Neutrophil (primary cell): ENCODE measurements around the gene ARL8B.
"Not testable (repeated sequence)": the region's sequence is repeated elsewhere in the genome, so short reads cannot be mapped to it uniquely, and the experiment has no call there.

Experiments used
- H3K27ac ChIP-seq: fragments of 200-600 bp; sonication (generic); 2 replicates; pipeline ENCODE4 v1.5.1; 2016; ENCODE audit warnings: mild to moderate bottlenecking, moderate library complexity
- H3K27me3 ChIP-seq: fragments of 200-600 bp; sonication (generic); 2 replicates; pipeline ENCODE4 v1.6.0; 2016; ENCODE audit warnings: mild to moderate bottlenecking
- H3K36me3 ChIP-seq: fragments of 200-600 bp; sonication (generic); 2 replicates; pipeline ENCODE4 v1.5.1; 2017
- H3K4me1 ChIP-seq, 2 experiments: fragments of 200-600 bp in 1 of 2; sonication (generic) in 1 of 2; 1 replicate in 1 of 2; 2 replicates in 1 of 2; pipeline versions ENCODE4 v1.5.1 to v1.6.1; 2013 to 2016; ENCODE audit warnings: low read depth in 1 of 2, low read length in 1 of 2, mild to moderate bottlenecking in 1 of 2, moderate library complexity in 1 of 2; ENCODE audit not compliant: control insufficient read depth in 1 of 2, insufficient read depth in 1 of 2
- H3K4me3 ChIP-seq, 2 experiments: fragments of 200-600 bp in 1 of 2; sonication (generic) in 1 of 2; 1 replicate in 1 of 2; 2 replicates in 1 of 2; pipeline ENCODE4 v1.5.1; 2013 to 2016; ENCODE audit warnings: low read depth in 1 of 2, low read length in 1 of 2, mild to moderate bottlenecking in 1 of 2, moderate library complexity in 1 of 2
- H3K9me3 ChIP-seq: fragments of 200-600 bp; sonication (generic); 2 replicates; pipeline ENCODE4 v1.5.1; 2016
- TF ChIP-seq, protein P1 (sequence below): fragments of 200-600 bp; sonication (generic); IDR thresholded peaks from 2 replicates; pipeline ENCODE4 v1.5.1; 2016; ENCODE audit warnings: antibody characterized with exemption

Gene ARL8B

DNA sequence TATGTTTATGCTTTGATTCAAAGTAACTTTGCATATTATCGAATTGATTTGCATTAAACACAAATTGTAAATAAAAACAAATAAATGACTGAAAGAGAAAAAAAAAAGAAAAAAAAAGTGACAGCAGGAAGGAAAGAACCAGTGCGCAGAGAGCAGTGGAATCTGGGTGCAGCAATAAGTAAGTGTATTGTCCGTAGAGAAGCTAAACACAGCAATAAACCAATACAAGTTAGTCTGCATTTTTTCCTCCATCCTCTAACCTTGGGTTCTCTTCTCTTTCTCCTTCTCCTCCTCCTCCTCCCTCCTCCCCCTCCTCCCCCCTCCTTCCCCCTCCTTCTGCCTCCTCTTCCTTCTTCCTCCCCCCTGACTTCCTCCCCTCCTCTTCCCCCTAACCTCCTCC is 18.3 kb upstream of the ARL8B start:
- no peaks in the 10 kb centered on the region for H3K36me3 ChIP-seq
- no peaks in the 10 kb centered on the region for H3K9me3 ChIP-seq
- no peaks in the 10 kb centered on the region for H3K4me1 ChIP-seq
- H3K27me3 ChIP-seq: no peaks in the 10 kb centered on the region
- no peak overlapping the region for H3K4me3 ChIP-seq
- H3K27ac ChIP-seq: no peak overlapping the region
- TF ChIP-seq, protein P1, sequence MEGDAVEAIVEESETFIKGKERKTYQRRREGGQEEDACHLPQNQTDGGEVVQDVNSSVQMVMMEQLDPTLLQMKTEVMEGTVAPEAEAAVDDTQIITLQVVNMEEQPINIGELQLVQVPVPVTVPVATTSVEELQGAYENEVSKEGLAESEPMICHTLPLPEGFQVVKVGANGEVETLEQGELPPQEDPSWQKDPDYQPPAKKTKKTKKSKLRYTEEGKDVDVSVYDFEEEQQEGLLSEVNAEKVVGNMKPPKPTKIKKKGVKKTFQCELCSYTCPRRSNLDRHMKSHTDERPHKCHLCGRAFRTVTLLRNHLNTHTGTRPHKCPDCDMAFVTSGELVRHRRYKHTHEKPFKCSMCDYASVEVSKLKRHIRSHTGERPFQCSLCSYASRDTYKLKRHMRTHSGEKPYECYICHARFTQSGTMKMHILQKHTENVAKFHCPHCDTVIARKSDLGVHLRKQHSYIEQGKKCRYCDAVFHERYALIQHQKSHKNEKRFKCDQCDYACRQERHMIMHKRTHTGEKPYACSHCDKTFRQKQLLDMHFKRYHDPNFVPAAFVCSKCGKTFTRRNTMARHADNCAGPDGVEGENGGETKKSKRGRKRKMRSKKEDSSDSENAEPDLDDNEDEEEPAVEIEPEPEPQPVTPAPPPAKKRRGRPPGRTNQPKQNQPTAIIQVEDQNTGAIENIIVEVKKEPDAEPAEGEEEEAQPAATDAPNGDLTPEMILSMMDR: no peak

GRCh38 chr3:5105050-5105449 is 17.0 kb upstream of the ARL8B start:
- Histone ChIP-seq H3K36me3 (no peaks in the 10 kb centered on the region), H3K9me3 (no peaks in the 10 kb centered on the region), H3K4me1 (no peaks in the 10 kb centered on the region), H3K27me3 (no peaks in the 10 kb centered on the region), H3K27ac (no peak overlapping the region), H3K4me3 (no peak overlapping the region)
- TF ChIP-seq, protein P1: no peak

DNA sequence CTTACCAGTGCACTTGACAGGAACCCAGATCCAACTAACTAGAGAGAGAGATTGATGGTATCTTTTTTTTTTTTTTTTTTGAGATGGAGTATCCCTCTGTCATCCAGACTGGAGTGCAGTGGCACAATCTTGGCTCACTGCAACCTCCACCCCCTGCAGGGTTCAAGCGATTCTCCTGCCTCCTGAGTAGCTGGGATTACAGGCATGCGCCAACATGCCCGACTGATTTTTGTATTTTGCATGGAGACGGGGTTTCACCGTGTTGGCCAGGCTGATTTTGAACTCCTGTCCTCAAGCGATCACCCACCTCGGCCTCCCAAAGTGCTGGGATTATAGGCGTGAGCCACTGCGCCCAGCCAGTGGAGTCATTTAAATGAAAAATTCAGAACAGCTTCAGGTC is 15.7 kb upstream of the ARL8B start:
- H3K36me3 ChIP-seq, H3K9me3 ChIP-seq, H3K27me3 ChIP-seq, H3K27ac ChIP-seq, H3K4me1 ChIP-seq, H3K4me3 ChIP-seq: not testable (repeated sequence)

DNA sequence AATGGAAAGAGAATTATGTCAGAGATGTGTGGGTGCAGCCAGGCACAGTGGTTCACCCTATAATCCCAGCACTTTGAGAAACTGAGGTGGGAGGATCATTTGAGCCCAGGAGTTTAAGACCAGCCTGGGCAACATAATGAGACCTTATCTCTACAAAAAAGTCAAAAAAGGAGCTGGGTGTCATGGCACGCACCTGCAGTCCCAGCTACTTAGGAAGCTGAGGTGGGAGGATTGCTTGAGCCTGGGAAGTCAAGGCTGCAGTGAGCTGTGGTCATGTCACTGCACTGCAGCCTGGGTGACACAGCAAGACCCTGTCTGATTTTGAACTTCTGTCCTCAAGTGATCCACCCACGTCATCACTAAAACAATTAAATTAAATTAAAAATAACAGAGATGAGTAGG is 15.2 kb upstream of the ARL8B start:
- not testable (repeated sequence) for H3K9me3 ChIP-seq, H3K4me3 ChIP-seq, H3K4me1 ChIP-seq, H3K27me3 ChIP-seq, H3K27ac ChIP-seq, H3K36me3 ChIP-seq

DNA sequence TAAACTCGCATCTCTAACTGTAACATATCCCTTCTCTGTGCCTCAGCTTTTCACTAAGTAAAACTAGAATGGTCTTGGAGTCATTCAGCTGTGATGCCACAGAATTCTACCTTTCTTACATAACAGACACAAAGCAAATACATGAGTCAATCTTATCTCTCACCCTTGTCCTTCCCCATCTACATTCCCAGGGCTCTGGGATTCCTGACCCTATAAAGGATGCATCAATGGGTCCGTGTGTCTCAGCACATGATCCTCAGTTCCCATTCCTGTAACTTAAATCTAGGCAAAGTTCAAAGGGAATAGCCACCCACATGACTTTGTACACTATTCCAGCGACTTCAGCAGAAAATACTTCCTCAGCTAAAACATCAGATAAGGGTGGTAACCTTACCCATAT is 11.8 kb upstream of the ARL8B start:
- H3K36me3 ChIP-seq: no peaks in the 10 kb centered on the region
- TF ChIP-seq, protein P1: no peak

GRCh38 chr3:5112043-5112442 is 10.0 kb upstream of the ARL8B start:
- H3K4me3 ChIP-seq: no peak overlapping the region
- TF ChIP-seq, protein P1: no peak
- H3K9me3 ChIP-seq: no peaks in the 10 kb centered on the region
- H3K27ac ChIP-seq: no peak overlapping the region
- peaks cover 0 to 2% of the 10 kb centered on the region in 2 experiments for H3K4me1 ChIP-seq
- H3K36me3 ChIP-seq: no peaks in the 10 kb centered on the region
- no peaks in the 10 kb centered on the region for H3K27me3 ChIP-seq

More for the DNA sequence above, 11.8 kb upstream of the ARL8B start:
- Histone ChIP-seq H3K9me3 (no peaks in the 10 kb centered on the region), H3K27me3 (no peaks in the 10 kb centered on the region), H3K27ac (no peak overlapping the region), H3K4me3 (no peak overlapping the region), H3K4me1 (no peaks in the 10 kb centered on the region)

DNA sequence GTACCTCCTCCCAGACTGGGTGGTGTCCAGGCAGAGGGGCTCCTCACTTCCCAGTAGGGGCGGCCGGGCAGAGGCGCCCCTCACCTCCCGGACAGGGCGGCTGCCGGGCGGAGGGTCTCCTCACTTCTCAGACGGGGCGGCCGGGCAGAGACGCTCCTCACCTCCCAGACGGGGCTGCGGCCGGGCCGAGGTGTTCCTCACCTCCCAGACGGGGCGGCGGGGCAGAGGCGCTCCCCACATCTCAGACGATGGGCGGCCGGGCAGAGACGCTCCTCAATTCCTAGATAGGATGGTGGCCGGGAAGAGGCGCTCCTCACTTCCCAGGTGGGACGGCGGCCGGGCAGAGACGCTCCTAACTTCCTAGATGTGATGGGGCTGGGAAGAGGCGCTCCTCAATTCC is 8.4 kb upstream of the ARL8B start:
- not testable (repeated sequence) for H3K27ac ChIP-seq, H3K4me3 ChIP-seq, H3K9me3 ChIP-seq, H3K27me3 ChIP-seq, H3K36me3 ChIP-seq, H3K4me1 ChIP-seq
